HG02588 (cell line): ENCODE measurements around the gene KANK4.

Source experiments
- ATAC-seq: cut with Tn5 transposase; IDR thresholded peaks from one replicate; pipeline ENCODE4 v1.9.1; 2021; ENCODE audit warnings: mild to moderate bottlenecking, moderate library complexity; ENCODE audit not compliant: unreplicated experiment

The KANK4 gene

GRCh38 chr1:62337706-62338631 is 18.7 kb upstream of the KANK4 start:
- ATAC-seq = no peak

GRCh38 chr1:62336995-62337705 is 17.9 kb upstream of the KANK4 start:
- no peak for ATAC-seq

GRCh38 chr1:62336638-62336994 is 17.4 kb upstream of the KANK4 start:
- no peak for ATAC-seq

GRCh38 chr1:62335656-62336055 is 16.4 kb upstream of the KANK4 start:
- no peak for ATAC-seq

- no peak for ATAC-seq
These were observed 15.3 kb upstream of the KANK4 start for GRCh38 chr1:62334434-62334985.

- no peak for ATAC-seq
These were observed 14.2 kb upstream of the KANK4 start for GRCh38 chr1:62333441-62333840.

GRCh38 chr1:62327360-62328055 is 8.3 kb upstream of the KANK4 start:
- ATAC-seq = no peak

GRCh38 chr1:62325681-62326080 is 6.4 kb upstream of the KANK4 start:
- ATAC-seq = no peak

- no peak for ATAC-seq
These were observed 5.8 kb upstream of the KANK4 start for GRCh38 chr1:62325081-62325480.

GRCh38 chr1:62321446-62321845 is 2.2 kb upstream of the KANK4 start:
- no peak for ATAC-seq

GRCh38 chr1:62318320-62318755 is 896 bp downstream of the KANK4 start:
- no peak for ATAC-seq

- no peak for ATAC-seq
These were observed 2.0 kb downstream of the KANK4 start for GRCh38 chr1:62317021-62317768.

- ATAC-seq = no peak
These were observed 3.1 kb downstream of the KANK4 start for GRCh38 chr1:62316135-62316534.

- no peak for ATAC-seq
These were observed 3.8 kb downstream of the KANK4 start for GRCh38 chr1:62315387-62315786.

GRCh38 chr1:62314454-62315350 is 4.5 kb downstream of the KANK4 start:
- ATAC-seq = no peak

- ATAC-seq = no peak
These were observed 6.5 kb downstream of the KANK4 start for GRCh38 chr1:62312698-62313097.

GRCh38 chr1:62311473-62311943 is 7.7 kb downstream of the KANK4 start:
- ATAC-seq = no peak

GRCh38 chr1:62309906-62310305 is 9.3 kb downstream of the KANK4 start:
- no peak for ATAC-seq

- ATAC-seq = no peak
These were observed 10.6 kb downstream of the KANK4 start for GRCh38 chr1:62308606-62309005.
